ENCODE data around the gene CDK11A.
"Not testable (repeated sequence)": the region's sequence is repeated elsewhere in the genome, so short reads cannot be mapped to it uniquely, and the experiment has no call there.

The CDK11A gene

DNA sequence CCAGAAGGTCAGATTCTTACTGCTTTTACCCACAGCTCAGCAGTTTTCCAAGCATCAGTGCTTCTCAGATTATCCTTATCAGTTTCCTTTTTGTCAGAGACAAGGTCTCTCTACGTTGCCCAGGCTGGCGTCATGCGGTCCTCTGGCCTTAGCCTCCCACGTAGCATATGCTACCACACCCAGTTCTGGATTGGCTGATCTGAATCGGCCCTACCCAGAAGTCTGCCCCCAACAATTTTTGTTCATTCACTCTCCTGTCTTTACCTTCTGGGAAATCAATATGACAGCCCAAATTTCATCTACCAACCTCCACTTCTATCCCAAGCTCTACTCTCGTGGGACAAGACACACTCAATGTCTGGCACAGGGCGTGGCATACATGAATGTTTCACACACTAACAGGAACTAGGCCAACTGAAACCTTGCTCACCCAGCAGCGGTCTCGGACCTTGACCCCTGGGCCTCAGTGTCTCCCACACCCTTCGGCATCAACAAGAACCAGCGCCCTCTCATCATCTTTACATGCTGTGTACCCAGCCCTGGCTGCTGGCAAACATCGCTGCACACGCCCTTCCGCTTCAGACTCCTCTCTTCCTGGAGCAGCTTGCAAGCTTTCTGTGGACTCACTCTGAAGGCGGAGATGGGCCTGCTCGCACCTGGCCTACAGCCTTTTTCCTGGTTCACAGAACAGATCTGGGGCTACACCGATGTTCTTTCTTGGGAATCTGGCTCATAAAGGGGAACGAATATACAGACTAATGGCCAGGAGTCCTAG, 8.9 kb downstream of the CDK11A start:
- DNase-seq, result peak; percentile 81

DNA sequence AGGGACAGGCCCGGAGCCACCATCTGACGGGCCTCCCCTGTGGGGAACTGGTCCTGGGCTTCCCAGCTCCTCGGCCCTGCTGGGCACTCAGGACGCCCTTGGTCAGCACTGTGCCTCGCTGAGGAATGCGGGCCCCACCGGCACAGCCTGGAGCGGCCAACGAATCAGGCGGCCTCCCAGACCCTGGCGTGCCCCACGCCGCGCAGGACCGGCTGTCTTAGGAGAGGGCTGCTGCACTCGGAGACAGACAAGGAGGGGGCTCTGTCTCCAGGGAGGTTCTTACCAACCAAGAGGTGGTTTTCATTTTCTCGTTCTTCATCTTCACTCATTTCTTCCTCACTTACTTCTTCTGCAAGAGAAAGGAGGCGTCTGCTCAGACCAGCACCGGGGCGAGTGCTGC, 16.3 kb downstream of the CDK11A start:
- DNase-seq, result not testable (repeated sequence)

DNA sequence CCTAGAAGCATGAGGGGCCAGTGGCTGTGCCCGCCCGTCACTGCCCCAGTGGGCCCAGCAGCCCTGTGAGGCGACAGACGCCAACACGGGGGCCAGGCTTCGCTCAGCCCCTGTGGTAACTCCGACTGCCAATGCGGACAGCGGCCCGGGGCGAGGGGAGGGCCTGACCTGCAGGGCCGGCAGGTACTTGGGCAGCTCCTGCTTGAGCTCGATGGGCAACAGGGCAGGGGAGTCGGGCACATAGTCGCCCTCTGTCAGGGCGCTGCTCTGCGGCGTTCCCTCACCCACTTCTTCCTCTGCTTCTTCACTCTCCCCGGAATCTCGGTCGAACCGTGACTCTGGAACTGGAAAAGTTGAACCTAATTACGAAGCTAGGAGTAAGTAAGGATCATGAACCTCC, 16.9 kb downstream of the CDK11A start:
- not testable (repeated sequence) for DNase-seq

DNA sequence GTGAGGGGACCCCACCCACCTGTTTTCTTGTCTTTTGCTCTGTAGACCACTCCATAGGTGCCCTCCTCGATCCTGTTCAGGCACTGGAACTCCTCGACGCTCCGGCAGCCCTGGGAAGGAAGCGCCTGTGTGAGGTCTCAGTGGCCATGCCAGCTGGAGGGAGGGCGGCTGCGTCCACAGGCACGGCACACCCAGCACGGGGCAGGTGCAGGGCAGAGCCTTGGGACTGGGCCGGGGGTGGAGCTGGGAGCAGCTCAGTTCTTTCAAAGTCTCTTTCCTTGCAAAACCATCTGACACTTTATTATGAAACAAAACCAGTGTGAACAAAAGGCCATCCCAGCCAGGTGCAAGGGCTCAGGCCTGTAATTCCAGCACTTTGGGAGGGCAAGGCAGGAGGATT, 18.5 kb downstream of the CDK11A start:
- DNase-seq, result not testable (repeated sequence)

DNA sequence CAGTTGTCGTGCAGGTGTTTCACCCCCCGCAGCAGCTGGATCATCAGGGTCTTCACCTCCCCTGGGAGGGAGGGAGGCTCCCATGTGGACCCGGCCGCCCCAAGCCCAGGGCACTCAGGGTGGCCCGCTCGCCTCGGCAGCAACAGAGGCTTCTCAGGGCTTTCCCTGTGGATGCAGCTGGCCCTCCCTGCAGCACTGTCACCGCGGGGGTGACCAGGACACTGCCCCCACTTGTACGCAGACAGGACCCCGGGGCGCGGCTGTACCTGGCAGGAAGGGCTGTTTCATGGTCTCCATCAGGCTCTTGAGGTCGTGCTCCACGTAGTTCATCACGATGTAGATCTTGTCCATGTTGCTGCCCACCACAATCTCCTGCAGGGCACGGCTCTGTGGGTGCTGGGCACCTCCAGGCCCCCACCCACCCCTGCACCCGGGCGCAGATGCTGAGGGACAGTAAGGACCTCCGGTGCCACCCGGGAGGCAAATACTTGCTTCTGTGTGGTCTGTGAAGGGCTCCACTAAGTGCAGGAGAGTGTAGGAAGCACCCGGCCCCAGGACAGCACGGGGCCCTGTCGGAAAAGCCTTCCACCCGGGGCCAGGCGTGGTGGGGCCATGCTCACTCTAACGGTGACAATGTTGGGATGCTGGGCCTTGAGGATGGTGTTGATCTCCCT, 19.7 kb downstream of the CDK11A start:
- not testable (repeated sequence) for DNase-seq

DNA sequence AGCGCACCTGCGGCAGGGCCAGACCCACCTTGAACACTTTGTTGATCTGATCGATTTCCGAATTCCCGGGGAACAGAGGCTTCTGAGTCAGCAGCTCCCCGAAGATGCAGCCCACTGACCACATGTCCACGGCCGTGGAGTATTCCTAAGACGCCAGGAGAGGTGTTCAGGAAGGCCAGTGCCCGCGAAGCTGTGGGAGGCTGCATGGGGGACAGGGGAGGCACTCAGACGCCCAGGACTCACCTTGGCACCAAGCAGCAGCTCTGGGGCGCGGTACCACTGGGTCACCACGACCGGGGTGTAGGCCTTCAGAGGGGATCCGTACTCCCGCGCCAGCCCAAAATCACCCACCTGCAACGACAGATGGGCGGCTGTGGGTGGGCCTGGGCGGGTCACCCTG, 20.4 kb downstream of the CDK11A start:
- DNase-seq, result no peak

DNA sequence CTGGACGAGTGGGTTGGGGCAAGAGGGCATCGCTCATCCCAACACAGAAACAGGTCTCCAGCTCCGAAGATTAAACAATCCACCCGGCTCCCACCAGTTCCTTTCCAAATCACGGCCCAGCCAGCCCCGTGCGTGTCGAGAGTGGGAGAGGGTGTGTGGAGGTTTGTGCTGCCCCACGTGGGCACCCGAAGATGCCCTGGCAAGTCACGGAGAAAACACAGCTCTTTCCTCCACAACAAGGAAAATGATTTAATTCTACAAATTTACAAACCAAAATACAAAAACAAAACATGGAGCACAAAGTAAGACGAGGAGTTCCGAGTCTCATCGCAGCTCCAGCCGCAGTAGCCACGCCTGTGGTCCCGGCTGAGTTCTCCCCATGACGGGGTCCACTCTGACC, 21.7 kb downstream of the CDK11A start:
- not testable (repeated sequence) for DNase-seq

DNA sequence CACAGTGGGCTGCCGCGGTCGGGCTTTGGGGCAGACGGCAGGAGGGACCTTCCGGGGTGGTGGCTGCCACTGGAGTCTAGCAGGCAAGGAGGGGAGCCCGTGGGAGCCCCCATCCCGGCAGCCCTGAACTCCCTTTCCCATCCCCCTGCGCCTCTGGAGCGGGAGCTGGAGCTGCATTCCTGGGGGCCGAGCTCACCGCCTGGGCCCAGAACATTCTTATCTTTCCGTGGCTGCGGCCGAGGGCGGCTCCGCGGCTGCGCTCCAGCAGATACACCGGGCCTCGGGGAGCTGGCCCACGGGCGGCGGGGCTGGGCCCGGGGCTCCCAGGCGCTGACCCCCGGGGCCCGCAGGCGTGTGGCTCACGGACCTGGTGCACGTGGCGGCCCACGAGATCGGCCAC, 23.6 kb downstream of the CDK11A start:
- not testable (repeated sequence) for DNase-seq

DNA sequence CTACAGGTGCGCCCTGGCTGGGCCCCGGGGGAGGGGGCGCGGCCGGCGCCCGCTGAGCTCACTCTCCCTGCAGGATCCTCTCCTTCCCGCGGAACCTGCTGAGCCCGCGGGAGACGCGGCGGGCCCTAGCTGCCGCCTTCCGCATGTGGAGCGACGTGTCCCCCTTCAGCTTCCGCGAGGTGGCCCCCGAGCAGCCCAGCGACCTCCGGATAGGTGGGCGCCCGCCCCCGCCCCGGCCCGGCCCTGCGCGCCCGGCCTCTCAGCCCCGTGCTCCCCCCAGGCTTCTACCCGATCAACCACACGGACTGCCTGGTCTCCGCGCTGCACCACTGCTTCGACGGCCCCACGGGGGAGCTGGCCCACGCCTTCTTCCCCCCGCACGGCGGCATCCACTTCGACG, 24.1 kb downstream of the CDK11A start:
- DNase-seq, result not testable (repeated sequence)

DNA sequence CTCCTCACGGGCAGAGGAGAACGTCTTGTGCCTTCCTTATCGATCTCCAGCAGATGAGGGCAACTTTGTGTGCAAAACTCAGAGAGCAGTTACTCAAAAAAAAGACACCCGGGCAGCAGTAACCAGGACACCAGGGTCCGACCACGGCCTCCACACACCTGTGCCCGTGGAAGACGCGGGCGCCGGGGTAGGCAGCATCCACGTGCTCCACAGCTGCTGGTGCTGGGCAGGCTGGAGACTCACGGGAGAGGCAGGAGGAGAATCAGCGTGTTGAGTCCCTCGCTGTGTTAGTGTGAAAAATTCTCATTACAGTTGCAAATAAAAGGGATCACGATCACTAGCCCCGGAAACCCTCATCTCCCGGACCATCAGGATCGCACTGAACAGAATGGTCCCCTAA, 25.1 kb downstream of the CDK11A start:
- DNase-seq, result not testable (repeated sequence)

DNA sequence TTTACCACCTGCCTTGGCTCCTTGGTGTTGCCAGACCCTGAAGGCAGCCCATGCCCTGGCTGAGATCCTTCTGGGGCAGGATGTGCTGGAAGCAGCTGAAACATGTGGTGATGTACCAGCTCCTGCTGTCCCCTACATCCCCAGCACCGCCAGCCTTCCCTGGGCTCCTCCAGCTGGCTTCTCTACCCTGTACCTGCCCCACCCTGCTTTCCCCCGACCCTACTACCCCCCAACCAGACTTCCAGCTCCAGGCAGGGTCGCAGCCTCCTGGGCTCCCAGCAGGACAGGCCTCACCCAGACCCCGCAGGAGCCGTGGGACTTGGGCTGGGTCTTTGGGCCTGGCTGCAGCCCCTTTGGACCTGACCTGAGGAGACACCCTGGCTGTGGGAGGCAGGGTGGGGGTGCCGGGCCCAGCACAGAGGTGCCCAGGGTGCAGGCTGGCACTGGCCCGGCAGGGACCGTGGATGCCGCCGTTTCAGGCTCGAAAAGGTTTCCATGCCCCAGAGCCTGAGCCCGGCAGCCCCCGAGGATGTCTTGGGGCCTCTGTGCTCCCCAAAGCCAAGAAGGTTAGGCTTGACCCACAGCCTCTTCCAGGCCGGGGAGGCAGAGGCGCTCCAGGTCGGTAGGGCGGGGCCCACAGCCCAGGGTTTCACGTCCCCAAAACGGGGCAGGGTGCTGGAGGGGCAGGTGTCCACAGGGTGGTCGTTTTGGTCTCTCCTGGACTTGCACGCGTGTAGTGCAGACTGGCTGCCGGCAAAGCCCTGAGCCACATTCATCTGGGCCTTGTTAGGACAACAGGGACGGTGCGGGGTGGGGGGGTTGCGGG, 26.6 kb downstream of the CDK11A start:
- DNase-seq, result not testable (repeated sequence)

DNA sequence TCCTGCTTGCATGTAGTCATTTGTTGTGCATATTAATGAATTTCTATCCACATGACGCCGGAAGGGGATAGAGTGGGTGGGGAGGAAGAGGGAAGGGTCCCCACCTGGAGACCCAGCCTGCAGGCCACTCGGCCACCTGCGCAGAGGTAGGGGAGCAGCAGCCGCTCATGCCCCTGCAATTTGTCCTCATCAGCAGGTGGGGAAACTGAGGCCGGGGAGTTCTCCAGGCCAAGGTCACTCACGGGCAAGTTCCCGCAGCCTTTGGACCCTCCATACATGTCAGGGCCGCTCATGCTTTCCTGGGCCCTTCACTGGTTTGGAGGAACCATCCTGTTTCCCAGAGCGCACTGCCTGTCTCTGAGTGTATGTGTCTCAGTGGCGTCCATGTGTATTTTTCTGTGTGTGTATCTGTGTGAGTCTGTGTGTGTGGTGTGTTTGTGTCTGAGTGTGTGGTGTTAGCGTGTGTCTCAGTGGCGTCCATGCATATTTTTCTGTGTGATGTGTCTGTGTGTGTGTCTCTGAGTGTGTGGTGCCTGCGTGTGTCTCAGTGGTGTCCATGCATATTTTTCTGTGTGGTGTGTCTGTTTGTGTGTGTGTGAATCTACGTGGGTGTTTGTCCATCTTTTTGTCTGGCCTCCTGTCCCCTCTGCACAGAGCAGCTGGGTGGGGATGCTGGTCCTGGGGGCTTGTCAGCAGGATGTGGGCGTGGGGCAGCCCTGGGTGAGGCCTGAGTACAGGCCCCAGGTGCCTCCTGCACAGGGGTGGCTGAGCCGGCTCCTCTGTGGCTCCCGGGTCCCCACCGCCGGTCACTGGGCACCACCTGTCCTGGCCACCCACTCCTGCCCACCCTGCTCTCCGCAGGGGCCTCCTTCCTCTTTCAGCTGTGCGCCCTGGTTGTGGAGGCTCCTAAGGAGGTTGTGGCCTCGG, 27.5 kb downstream of the CDK11A start:
- DNase-seq, result not testable (repeated sequence)

DNA sequence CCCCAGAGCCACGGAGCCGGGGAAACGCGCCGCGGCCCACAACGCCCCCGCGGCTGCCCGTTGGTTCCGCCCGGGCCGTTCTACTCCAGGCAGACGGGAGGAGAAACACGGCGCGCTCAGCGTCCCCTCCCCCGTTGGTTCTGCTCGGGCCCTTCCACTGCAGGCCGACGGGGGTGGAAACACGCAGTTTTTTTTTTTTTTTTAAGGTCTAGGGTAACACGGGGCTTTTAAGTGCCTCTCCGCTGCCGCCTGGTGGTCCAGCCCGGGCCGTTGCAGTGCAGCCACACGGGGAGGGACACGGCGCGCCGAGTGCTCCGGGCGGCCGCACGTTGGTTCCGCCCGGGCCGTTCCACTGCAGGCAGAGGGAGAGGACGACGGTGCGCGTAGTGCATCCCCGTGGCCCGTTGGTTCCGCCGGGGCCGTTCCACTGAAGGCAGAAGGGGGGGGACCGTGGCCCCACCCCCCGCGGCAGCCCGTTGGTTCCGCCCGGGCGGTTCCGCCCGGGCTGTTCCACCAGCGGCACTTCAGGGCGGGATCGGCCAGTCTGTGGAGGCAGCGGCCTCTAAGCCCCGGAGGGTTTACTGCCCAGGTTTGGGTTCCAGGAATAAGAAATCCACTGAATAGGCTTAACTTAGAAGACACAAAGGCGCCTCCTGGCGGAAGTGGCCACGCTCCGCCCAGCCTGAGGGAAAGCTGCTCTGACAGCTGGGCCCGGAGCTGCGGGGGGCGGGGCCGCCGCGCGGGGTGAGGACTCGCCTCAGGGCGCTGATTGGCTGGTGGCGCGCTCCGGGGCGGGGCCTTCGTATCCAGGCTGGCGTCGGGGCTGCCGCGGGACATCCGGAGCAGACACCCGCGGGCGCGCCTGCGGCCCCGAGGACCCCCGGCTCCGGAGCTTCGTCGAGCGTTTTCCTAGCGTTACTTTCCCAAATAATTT, 31.2 kb downstream of the CDK11A start, which contains the start of gene SLC35E2B:
TSS of gene SLC35E2B (minus strand) at position 82 of the 934 bp plus-strand sequence. CDS start 16,096 bp downstream, outside the sequence.
- DNase-seq, result peak; percentile 96

DNA sequence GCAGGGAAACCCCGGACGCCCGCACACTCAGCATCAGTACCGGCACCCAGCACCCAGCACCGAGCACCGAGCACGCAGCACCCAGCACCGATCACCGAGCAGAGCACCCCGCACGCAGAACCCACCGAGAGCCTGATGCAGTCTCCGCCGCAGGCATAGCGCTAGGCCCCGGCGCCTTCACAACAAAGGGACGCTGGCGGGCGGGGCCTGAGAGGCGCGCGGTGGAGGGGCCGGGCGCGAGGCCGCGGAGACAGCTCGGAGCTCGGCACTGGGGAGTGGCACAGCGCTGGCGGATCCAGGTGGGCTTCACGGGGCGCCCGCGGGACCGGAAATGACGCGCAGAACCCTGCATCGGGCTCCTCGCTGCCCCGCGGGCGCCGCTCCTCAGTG, 31.8 kb downstream of the CDK11A start:
- DNase-seq, result peak; percentile 85

DNA sequence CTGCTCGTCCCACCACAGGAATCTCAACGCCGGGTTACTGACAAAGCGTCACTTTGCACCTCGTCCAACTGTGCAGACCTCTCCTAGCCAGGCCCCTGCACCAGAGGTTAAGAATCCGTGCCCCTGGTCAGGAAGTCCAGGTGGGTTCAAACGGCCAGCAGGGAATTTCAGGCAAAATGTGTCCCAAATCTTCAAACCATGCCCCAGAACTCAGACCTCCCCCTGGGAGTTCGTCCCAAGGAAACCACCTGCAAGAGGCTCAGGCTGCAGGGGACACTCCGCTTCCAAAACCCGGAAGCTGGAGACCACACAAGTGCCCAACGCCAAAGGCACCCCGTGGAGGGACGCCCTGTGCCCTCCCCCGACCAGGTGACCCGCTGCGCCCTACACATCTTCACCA, 32.7 kb downstream of the CDK11A start:
- not testable (repeated sequence) for DNase-seq

DNA sequence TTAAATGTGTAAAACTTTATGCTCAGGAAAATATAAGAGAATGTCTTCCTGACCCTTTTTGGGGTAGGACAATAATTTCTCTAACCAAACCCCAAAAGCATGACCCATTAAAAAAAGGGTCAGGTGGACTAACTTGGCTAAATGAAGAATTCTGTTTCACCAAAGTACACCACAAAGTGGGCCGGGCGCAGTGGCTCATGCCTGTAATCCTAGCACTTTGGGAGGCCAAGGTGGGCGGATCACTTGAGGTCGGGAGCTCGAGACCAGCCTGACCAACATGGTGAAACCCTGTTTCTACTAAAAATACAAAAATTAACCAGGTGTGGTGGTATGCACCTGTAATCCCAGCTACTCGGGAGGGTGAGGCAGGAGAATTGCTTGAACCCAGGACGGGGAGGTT, 34.6 kb downstream of the CDK11A start:
- DNase-seq, result not testable (repeated sequence)

DNA sequence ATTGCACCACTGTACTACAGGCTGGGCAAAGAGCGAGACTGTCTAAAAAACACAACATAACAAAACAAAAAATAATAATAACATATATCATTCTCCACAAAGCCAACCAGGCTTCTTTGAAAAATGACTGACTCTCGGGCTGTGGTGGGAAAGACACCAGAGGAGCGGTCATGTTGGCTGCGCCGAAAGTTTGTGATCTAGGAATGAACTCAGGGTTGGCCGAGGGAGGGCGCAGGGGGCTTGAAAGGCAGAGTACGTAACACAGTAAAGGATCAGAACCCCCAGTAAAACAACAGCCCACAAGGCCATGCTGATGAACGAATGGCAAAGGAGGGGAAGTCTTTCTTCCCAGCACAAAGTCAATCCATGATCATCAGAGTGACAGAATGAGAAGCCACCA, 36.3 kb downstream of the CDK11A start:
- DNase-seq, result no peak

DNA sequence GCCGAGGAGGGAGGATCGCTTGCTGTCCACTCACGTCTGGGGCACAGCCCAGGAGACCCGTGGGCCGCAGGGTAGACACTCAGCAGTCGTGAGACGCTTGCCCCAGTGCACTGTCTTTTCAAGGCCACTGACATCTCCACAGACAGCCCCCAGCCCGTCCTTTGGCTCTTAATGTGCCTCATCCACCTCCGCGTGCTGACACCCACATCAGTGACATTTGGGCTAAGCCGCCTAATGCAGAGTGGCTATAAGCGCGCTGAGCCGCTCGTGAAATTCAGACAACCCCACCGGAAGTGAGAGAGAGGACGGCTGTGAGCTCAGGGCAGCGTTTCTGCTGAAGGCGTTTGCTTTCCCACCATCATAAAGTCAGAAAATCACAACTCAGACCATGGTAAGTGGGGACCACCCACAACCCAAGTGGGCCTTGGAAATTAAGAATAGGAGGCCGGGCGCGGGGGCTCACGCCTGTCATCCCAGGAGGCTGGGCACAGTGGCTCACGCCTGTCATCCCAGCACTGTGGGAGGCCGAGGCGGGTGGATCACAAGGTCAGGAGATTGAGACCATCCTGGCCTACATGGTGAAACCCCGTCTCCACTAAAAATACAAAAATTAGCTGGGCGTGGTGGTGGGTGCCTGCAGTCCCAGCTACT, 40.0 kb downstream of the CDK11A start:
- no peak for DNase-seq

DNA sequence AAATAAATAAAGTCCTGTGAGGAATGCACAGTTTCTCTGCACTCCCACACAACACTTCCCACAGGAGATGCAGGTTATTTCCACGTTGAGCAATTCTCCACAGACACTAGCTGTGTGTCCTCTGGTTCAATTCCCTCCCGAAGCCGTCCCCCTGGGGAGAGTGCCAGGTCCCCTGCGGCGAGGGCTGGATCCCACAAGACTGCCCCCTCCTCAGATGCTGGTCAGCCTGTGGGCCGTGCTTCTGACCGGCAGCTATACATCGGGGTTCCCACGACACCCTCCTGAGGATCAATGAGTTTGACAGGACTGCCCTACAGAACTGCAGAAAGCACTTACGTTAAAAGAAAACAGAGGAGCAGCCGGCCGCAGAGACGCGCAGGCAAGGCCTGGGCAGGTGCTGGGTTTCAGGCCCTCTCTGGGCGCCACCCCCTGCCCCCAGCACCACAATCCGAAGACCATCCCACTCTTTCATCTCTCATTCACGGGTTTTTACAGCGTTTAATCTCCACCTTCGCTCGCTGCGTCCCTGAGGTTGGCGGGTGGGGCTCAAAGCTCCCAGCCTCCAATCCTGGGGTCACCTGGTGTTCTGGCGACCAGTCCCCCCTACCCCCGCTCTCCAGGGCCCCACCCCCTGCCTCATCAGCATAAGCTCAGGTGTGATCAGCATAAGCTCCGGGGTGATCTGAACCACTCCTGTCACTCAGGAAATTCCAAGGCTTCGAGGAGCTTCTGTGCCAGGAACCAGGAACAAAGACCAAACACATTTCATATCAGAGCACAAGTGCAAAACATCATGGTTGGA, 40.9 kb downstream of the CDK11A start:
- no peak for DNase-seq

DNA sequence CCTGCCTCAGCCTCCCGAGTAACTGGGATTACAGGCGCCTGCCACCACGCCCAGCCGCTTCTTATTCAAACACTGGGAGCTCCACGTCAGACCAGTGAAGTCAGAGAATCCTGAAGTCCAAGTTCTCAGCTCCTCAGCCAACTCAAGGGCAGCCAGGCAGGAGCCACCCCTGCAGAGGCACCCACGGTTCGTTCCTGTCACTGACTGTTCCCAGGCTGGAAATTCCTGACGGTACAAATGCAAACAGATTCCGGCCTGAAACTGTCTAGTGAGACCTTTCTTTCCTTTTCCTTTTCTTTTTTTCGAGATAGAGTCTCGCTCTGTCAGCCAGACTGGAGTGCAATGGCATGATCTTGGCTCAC, 43.3 kb downstream of the CDK11A start:
- DNase-seq, result no peak
